DLD1 (cell line): ENCODE results near the gene SPATA6.
"Not testable (repeated sequence)": the region's sequence is repeated elsewhere in the genome, so short reads cannot be mapped to it uniquely, and the experiment has no call there.

Experiments used
- in situ Hi-C: cut with HindIII; loops from 2 replicates; pipeline ENCODE4 v1.10.0; 2017; ENCODE audit warnings: low sequenced_read_pairs

The SPATA6 gene

DNA sequence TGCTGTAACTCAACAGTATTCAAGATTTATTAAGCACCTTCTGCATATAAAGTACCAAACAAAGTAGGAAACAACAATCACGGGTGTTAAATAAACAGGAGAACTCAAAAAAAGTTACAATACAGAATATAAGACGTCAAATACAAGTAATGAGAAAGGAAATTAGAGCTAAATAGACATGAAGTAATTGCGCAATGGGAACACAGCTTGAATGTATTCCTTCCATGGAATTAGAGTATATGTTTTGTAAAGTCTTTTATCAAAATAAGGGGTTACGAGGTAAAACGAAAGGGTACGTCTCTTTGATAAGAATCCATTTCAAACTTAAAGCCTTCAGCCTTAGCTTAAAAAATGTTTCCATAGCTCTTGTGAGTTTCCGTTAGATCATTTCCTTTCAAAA, 109.1 kb downstream of the SPATA6 start:
- in situ Hi-C loops, result no loop called here

GRCh38 chr1:48356901-48357300, 115.1 kb downstream of the SPATA6 start:
- in situ Hi-C loops, result no loop called here

GRCh38 chr1:48344373-48344772, 127.6 kb downstream of the SPATA6 start:
- in situ Hi-C loops, result no loop called here

GRCh38 chr1:48341221-48341620, 130.8 kb downstream of the SPATA6 start:
- in situ Hi-C loops, result no loop called here

DNA sequence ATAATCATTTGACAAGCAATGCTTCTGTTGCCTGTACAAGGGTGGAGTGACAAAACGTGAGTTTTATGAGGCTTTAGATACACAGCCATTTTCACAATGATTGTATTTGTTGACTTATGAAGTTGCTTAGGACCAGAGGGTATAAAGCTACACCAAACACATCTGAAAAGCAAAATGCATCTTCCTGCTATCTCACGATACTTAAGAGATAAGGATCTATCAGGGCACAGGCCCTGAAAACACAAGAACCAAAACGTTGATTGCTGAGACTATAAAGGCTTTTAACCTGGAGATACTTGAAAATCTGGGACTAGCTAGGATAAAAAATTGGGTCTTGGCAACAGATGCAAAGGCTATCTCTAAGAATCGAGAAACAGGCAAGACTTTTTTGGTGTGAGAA, 133.7 kb downstream of the SPATA6 start:
- in situ Hi-C loops, result no loop called here

DNA sequence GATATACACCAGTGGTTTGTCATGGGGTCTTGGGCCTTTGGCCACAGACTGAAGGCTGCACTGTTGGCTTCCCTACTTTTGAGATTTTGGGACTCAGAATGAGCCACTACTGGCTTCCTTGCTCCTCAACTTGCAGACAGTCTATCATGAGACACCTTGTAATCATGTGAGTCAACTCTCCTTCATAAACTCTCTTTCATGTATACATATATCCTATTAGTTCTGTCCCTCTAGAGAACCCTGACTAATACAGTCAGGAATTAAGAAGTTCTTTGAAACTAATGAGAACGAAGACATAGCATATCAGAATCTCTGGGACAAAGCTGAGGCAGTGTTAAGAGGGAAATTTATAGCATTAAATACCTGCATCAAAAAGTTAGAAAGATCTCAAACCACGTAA, 138.7 kb downstream of the SPATA6 start:
- in situ Hi-C loops, result no loop called here

GRCh38 chr1:48332115-48332514, 139.9 kb downstream of the SPATA6 start:
- in situ Hi-C loops, result no loop called here

DNA sequence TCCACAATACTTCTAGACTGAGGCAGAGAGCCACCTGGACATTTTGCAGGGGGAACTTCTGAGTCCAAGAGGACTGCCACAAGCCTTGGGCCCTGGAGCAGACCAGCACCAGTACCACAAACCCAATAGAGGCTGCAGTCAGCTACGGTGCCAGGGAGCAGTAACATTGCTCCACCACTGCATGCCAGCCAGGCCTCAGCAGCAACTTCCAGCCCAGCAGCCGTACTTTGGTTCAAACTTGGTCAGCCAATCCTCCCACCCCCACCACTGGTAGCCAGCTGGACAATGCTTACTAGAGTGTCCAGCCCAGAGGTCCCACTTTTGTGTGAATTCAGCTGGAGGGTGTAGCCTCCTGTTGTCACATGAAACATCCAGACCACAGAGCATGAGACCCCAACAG, 142.1 kb downstream of the SPATA6 start:
- in situ Hi-C loops, result no loop called here

GRCh38 chr1:48329486-48329885, 142.5 kb downstream of the SPATA6 start:
- in situ Hi-C loops, result no loop called here

GRCh38 chr1:48311829-48312228, 160.2 kb downstream of the SPATA6 start:
- in situ Hi-C loops, result not testable (repeated sequence)

GRCh38 chr1:48309564-48310082, 162.4 kb downstream of the SPATA6 start:
- in situ Hi-C loops, result no loop called here

DNA sequence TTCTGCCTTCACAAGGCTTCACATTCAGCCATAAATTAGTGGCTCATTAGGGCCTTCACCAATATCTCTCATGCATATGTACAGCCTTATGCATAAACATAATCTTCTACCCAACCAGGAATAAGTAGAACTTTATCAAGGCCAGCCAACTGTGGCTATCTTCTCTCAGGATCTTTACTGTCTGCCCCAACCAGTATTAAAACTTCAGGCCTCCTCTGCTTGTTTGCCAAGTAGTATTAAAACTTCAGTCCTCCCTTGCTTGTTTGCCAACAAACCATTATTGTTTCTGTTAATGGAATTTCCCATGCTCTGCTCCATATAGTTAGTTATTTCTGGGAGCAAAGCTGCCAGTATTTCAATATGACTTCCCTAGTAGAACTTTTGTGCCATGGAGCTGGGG, 169.4 kb downstream of the SPATA6 start:
- in situ Hi-C loops, result no loop called here

GRCh38 chr1:48294656-48295055, 177.3 kb downstream of the SPATA6 start:
- in situ Hi-C loops, result no loop called here

GRCh38 chr1:48294094-48294493, 177.9 kb downstream of the SPATA6 start:
- in situ Hi-C loops, result not testable (repeated sequence)

GRCh38 chr1:48292706-48293105, 179.3 kb downstream of the SPATA6 start:
- in situ Hi-C loops, result no loop called here

DNA sequence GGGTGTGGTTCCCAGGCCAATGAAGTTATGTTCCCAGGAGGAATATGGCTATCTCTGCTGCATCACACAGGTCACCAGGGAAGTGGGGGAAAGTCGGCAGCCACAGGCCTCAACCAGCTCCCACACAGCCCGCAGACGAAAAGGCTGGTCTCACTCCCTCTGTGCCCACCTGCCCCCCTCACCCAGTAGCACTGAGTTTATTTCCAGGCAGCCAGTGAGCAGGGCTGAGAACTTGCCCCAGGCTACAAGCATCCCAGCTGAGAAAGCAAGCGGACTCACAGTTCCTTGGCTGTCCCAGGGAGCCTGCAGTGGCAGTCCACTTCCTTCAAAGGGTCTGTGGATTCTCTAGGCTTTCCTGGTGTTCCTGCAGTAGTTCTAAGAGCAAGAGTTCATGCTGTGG, 180.6 kb downstream of the SPATA6 start:
- in situ Hi-C loops, result no loop called here

- in situ Hi-C loops, result no loop called here
Observed at GRCh38 chr1:48285525-48285924, 186.5 kb downstream of the SPATA6 start.

GRCh38 chr1:48284696-48285420, 187.1 kb downstream of the SPATA6 start:
- in situ Hi-C loops, result not testable (repeated sequence)

DNA sequence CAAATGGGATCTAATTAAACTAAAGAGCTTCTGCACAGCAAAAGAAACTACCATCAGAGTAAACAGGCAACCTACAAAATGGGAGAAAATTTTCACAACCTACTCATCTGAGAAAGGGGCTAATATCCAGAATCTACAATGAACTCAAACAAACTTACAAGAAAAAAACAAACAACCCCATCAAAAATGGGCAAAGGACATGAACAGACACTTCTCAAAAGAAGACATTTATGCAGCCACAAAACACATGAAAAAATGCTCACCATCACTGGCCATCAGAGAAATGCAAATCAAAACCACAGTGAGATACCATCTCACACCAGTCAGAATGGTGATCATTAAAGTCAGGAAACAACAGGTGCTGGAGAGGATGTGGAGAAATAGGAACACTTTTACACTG, 189.7 kb downstream of the SPATA6 start:
- in situ Hi-C loops, result not testable (repeated sequence)

DNA sequence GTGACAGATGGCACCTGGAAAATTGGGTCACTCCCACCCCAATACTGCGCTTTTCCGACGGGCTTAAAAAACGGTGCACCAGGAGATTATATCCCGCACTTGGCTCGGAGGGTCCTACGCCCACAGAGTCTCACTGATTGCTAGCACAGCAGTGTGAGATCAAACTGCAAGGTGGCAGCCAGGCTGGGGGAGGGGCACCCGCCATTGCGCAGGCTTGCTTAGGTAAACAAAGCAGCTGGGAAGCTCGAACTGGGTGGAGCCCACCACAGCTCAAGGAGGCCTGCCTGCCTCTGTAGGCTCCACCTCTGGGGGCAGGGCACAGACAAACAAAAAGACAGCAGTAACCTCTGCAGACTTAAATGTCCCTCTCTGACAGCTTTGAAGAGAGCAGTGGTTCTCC, 194.6 kb downstream of the SPATA6 start:
- in situ Hi-C loops, result not testable (repeated sequence)

- in situ Hi-C loops, result no loop called here
Observed at GRCh38 chr1:48266576-48266975, 205.4 kb downstream of the SPATA6 start.

GRCh38 chr1:48263041-48263440, 209.0 kb downstream of the SPATA6 start:
- in situ Hi-C loops, result no loop called here

DNA sequence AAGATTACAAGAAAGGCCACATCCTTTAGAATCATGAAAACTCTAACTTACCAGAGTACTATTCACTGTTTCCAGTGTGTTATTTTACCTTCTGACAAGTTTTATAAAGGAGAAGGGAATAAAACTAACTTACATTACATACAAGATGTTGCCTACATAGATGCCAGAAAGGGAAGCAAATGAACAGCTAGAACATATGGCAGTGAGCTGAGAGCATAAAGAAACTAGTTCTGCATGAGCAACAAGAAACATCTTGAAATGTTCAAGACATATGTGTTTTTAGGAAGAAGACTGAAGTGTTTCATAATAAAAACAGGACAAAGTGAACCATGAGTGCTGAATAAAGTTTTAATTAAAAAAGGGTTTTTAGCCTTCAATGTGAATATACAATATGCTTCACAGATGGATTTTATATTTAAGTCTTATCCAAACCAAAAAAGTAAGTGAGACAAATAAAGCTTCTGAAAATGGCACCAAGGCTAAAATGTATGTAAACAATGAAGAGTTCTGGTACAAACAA, 210.1 kb downstream of the SPATA6 start:
- in situ Hi-C loops, result no loop called here
